Ascending aorta (tissue), 2 donors: ENCODE measurements around the gene NAA60. TPM values are rescaled to one million over a fixed set of nuclear protein-coding genes. Genes with fewer than 3 reads are reported as not detected.

Experiments
- DNase-seq, 2 donors: peaks; one replicate each; pipeline ENCODE4 v3.0.0-alpha.2; 2019; ENCODE audit warnings: low spot score in 2 of 2
- H3K27ac ChIP-seq, 2 donors: fragments of 200-600 bp; sonication (generic); one replicate each; pipeline ENCODE4 v1.5.1; 2016 to 2017; ENCODE audit warnings: mild to moderate bottlenecking in 1 of 2
- H3K27me3 ChIP-seq: fragments of 200-600 bp; sonication (generic); one replicate; pipeline ENCODE4 v1.5.1; 2017
- H3K36me3 ChIP-seq, 2 donors: fragments of 200-600 bp; sonication (generic); one replicate each; pipeline ENCODE4 v1.5.1; 2016
- H3K4me1 ChIP-seq, 2 donors: fragments of 200-600 bp; sonication (generic); one replicate each; pipeline ENCODE4 v1.5.1; 2016 to 2017; ENCODE audit warnings: mild to moderate bottlenecking in 1 of 2
- H3K4me3 ChIP-seq, 2 donors: fragments of 200-600 bp; sonication (generic); one replicate each; pipeline ENCODE4 v1.5.1; 2016 to 2017; ENCODE audit warnings: mild to moderate bottlenecking in 1 of 2
- H3K9me3 ChIP-seq, 2 donors: fragments of 200-600 bp; sonication (generic); one replicate each; pipeline ENCODE4 v1.5.1; 2016
- intact Hi-C: fragments of 100-400 bp; cut with DNase I; formaldehyde crosslinking; loops from one replicate; pipeline ENCODE4 v1.15.1; 2023
- total RNA-seq: library from RNA; depleted of rRNA; stranded (reverse); fragments of >200 nt; gene quantifications from one replicate; pipeline ENCODE4 v1.1.0, GENCODE V29; 2016
- TF ChIP-seq, protein P1 (sequence below), 3 experiments: fragments of 200-600 bp in 2 of 3; fragments of 450-650 bp in 1 of 3; sonication (generic) in 2 of 3; IDR thresholded peaks; one replicate each; pipeline ENCODE4 v1.5.1; 2016 to 2019; ENCODE audit warnings: antibody characterized with exemption in 3 of 3, mild to moderate bottlenecking in 1 of 3, moderate library complexity in 1 of 3

Gene NAA60
- total RNA-seq, 1 donor from 2014 or later = 74.6 TPM

DNA sequence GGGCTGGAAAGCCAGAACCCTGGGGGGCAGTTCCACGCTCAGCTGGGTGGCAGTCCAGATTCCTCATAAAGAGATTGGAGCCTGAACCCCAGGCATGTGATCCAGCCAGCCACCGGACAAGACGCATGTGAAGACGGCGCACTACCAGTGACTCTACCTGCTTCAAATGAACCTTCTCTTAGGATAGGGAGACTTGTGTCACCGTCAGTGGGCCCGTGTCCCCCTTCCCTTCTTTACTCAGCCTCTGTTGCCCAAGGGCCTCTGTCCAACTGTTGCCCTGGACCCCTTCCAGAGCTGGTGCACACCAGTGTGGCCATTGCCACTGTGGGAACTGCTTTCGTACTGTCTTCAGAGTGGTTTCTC is 75.5 kb downstream of the NAA60 start:
- TF ChIP-seq, protein P1, sequence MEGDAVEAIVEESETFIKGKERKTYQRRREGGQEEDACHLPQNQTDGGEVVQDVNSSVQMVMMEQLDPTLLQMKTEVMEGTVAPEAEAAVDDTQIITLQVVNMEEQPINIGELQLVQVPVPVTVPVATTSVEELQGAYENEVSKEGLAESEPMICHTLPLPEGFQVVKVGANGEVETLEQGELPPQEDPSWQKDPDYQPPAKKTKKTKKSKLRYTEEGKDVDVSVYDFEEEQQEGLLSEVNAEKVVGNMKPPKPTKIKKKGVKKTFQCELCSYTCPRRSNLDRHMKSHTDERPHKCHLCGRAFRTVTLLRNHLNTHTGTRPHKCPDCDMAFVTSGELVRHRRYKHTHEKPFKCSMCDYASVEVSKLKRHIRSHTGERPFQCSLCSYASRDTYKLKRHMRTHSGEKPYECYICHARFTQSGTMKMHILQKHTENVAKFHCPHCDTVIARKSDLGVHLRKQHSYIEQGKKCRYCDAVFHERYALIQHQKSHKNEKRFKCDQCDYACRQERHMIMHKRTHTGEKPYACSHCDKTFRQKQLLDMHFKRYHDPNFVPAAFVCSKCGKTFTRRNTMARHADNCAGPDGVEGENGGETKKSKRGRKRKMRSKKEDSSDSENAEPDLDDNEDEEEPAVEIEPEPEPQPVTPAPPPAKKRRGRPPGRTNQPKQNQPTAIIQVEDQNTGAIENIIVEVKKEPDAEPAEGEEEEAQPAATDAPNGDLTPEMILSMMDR (IDR thresholded peaks at IDR 0.05) = no peak
- Histone ChIP-seq H3K4me3 (no peak overlapping the region), H3K4me1 (peaks cover 0 to 5% of the 10 kb centered on the region in 2 donors), H3K36me3 (peaks cover 29 to 48% of the 10 kb centered on the region in 2 donors), H3K27me3 (no peaks in the 10 kb centered on the region), H3K9me3 (no peaks in the 10 kb centered on the region), H3K27ac (no peak overlapping the region)
- DNase-seq = no peak
- intact Hi-C loops = no loop called here

DNA sequence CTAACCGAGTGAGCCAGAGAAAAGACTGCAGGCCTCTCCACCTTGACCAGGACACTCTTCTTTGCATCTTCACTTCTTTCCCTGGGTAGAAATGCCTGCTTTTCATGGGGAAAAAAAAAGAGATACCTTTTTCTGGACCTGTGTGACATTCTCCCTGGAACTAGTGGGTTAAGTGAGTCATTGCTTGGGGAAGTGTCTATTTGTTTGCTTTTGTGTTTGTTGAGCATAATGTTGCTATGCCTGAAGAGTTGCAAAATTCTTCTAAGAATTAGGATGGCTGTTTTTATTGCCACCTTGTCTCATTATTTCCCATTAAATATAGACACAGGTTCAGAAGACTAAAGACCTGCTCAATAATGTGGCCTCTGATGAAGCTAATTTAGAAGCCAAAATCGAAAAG is 76.1 kb downstream of the NAA60 start:
- peaks cover 25 to 46% of the 10 kb centered on the region in 2 donors for H3K36me3 ChIP-seq
- DNase-seq = no peak
- H3K9me3 ChIP-seq = no peaks in the 10 kb centered on the region
- intact Hi-C loops = no loop called here
- TF ChIP-seq, protein P1 (IDR thresholded peaks at IDR 0.05) = no peak
- H3K27ac ChIP-seq = peak overlapping the region; percentile 70 to 83
- H3K4me1 ChIP-seq = peaks cover 0 to 5% of the 10 kb centered on the region in 2 donors
- H3K4me3 ChIP-seq = no peak overlapping the region
- H3K27me3 ChIP-seq = no peaks in the 10 kb centered on the region

DNA sequence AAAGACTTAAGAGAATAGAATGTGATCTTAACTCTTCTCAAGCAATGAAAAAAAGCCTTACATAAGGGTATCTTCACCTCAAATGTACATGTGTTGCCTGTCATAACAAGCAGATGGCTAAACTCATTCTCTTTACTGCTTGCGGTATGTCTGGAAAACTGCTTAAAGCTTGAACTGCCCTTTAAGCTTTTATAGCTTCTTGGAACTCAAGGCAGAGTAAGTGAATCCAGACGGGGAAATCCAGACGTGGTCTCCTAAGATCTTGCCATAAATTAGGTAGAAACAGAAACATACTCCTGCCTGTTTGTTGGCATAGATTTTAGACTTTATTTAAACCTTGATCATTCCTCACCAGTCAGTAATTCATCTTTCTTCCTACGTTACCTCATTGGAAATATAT is 76.9 kb downstream of the NAA60 start:
- Histone ChIP-seq H3K27ac (peak overlapping the region; percentile 70 to 83), H3K9me3 (no peaks in the 10 kb centered on the region), H3K27me3 (no peaks in the 10 kb centered on the region), H3K4me3 (peak overlapping the region in 1 of 2 donors; percentile 37), H3K4me1 (peaks cover 0 to 5% of the 10 kb centered on the region in 2 donors), H3K36me3 (peaks cover 22 to 44% of the 10 kb centered on the region in 2 donors)
- no peak for DNase-seq
- intact Hi-C loops = no loop called here
- TF ChIP-seq, protein P1 (IDR thresholded peaks at IDR 0.05) = no peak

GRCh38 chr16:3520841-3521240 is 77.4 kb downstream of the NAA60 start:
- Histone ChIP-seq H3K27ac (peak overlapping the region; percentile 70 to 83), H3K27me3 (no peaks in the 10 kb centered on the region), H3K4me1 (peaks cover 0 to 5% of the 10 kb centered on the region in 2 donors), H3K36me3 (peaks cover 25 to 44% of the 10 kb centered on the region in 2 donors), H3K4me3 (peak overlapping the region in 1 of 2 donors; percentile 37), H3K9me3 (no peaks in the 10 kb centered on the region)
- TF ChIP-seq, protein P1 (IDR thresholded peaks at IDR 0.05) = peak in 2 of 3 experiments; percentile 15 to 22
- no peak for DNase-seq
- intact Hi-C loops = no loop called here

GRCh38 chr16:3523281-3523680 is 79.8 kb downstream of the NAA60 start:
- TF ChIP-seq, protein P1 (IDR thresholded peaks at IDR 0.05) = no peak
- intact Hi-C loops = no loop called here

GRCh38 chr16:3525951-3526350 is 82.5 kb downstream of the NAA60 start:
- no peak for DNase-seq
- intact Hi-C loops = loop anchor here (2.0 kb wide), 1 partner anchor 355 kb away; the partner anchor contains the start of gene CREBBP
- no peaks in the 10 kb centered on the region for H3K9me3 ChIP-seq
- H3K27ac ChIP-seq = no peak overlapping the region
- peaks cover 33 to 35% of the 10 kb centered on the region in 2 donors for H3K36me3 ChIP-seq
- TF ChIP-seq, protein P1 (IDR thresholded peaks at IDR 0.05) = no peak
- no peak overlapping the region for H3K4me3 ChIP-seq
- peaks cover 0 to 5% of the 10 kb centered on the region in 2 donors for H3K4me1 ChIP-seq
- no peaks in the 10 kb centered on the region for H3K27me3 ChIP-seq

More at GRCh38 chr16:3523281-3523680, 79.8 kb downstream of the NAA60 start:
- Histone ChIP-seq H3K4me1 (peaks cover 0 to 5% of the 10 kb centered on the region in 2 donors), H3K27me3 (no peaks in the 10 kb centered on the region), H3K27ac (no peak overlapping the region), H3K9me3 (no peaks in the 10 kb centered on the region), H3K36me3 (peaks cover 23 to 25% of the 10 kb centered on the region in 2 donors), H3K4me3 (no peak overlapping the region)
- no peak for DNase-seq
